PC-9 (cell line): ENCODE measurements around the gene EIF2B5. TPM values are rescaled to one million over a fixed set of nuclear protein-coding genes. Genes with fewer than 3 reads are reported as not detected.

Source experiments
- BruUV-seq: library from RNA; stranded (reverse); fragments of 400-500 nt; replicated peaks from 2 replicates; lab custom pipeline; 2021; lab: Mats Ljungman, UMichigan
- CTCF ChIA-PET: fragments of 300-600 bp; sonication (Branson Sonifier 250); formaldehyde crosslinking; loops from one replicate; lab custom pipeline; 2022; ENCODE audit warnings: antibody characterized with exemption; lab: Charles Lee
- POLR2A ChIA-PET: fragments of 300-600 bp; sonication (Branson Sonifier 250); formaldehyde crosslinking; loops from one replicate; lab custom pipeline; 2022; ENCODE audit warnings: antibody characterized with exemption; ENCODE audit not compliant: unreplicated experiment; lab: Charles Lee
- DNase-seq, 2 experiments: peaks; one replicate each; pipeline versions ENCODE4 v3.0.0 to v3.0.0-alpha.2; 2015 to 2022; ENCODE audit warnings: mixed read lengths in 1 of 2
- H2AFZ ChIP-seq: fragments of 200-600 bp; sonication (generic); 2 replicates; pipeline ENCODE4 v1.8.1; 2017; ENCODE audit warnings: antibody characterized with exemption
- H3F3A ChIP-seq: fragments of 200-600 bp; sonication (generic); 2 replicates; pipeline ENCODE4 v1.8.1; 2017; ENCODE audit warnings: antibody characterized with exemption, mild to moderate bottlenecking, low read depth; ENCODE audit not compliant: insufficient read depth
- H3K27ac ChIP-seq: fragments of 200-600 bp; sonication (generic); 2 replicates; pipeline ENCODE4 v1.6.1; 2016; ENCODE audit warnings: mixed run types
- H3K27me3 ChIP-seq: fragments of 200-600 bp; sonication (generic); 2 replicates; pipeline ENCODE4 v1.6.1; 2016; ENCODE audit warnings: low read depth, mixed run types; ENCODE audit not compliant: insufficient read depth
- H3K36me3 ChIP-seq: fragments of 200-600 bp; sonication (generic); 2 replicates; pipeline ENCODE4 v1.6.1; 2016; ENCODE audit warnings: low read depth, mixed run types
- H3K4me1 ChIP-seq: fragments of 200-600 bp; sonication (generic); replicated peaks from 2 replicates; pipeline ENCODE4 v1.6.1; 2016; ENCODE audit warnings: mixed run types; ENCODE audit not compliant: insufficient read depth
- H3K4me2 ChIP-seq: fragments of 200-600 bp; sonication (generic); 2 replicates; pipeline ENCODE4 v1.6.1; 2017; ENCODE audit warnings: mixed run types
- H3K4me3 ChIP-seq: fragments of 200-600 bp; sonication (generic); 2 replicates; pipeline ENCODE4 v1.6.1; 2016; ENCODE audit warnings: mixed run types
- H3K79me2 ChIP-seq: fragments of 200-600 bp; sonication (generic); 2 replicates; pipeline ENCODE4 v1.6.1; 2017; ENCODE audit warnings: low read depth, mixed run types
- H3K9me2 ChIP-seq: fragments of 200-600 bp; sonication (generic); 2 replicates; pipeline ENCODE4 v1.8.1; 2017; ENCODE audit warnings: mild to moderate bottlenecking; ENCODE audit not compliant: insufficient read depth
- H3K9me3 ChIP-seq: fragments of 200-600 bp; sonication (generic); 2 replicates; pipeline ENCODE4 v1.8.1; 2016; ENCODE audit warnings: low read depth; ENCODE audit not compliant: insufficient read depth
- H4K20me1 ChIP-seq: fragments of 200-600 bp; sonication (generic); 2 replicates; pipeline ENCODE4 v1.8.1; 2017; ENCODE audit not compliant: insufficient read depth
- EZH2 ChIP-seq: fragments of 200-600 bp; sonication (generic); IDR thresholded peaks from 2 replicates; pipeline ENCODE4 v1.8.0; 2017; ENCODE audit warnings: antibody characterized with exemption, low read depth
- intact Hi-C: fragments of 100-400 bp; cut with micrococcal nuclease; formaldehyde crosslinking; loops from one replicate; pipeline ENCODE4 v1.10.0; 2022; ENCODE audit not compliant: unreplicated experiment
- total RNA-seq: library from RNA; stranded (reverse); gene quantifications from 2 replicates; pipeline ENCODE4 v1.2.3, GENCODE V29; 2021
- TF ChIP-seq, protein P1 (sequence below): fragments of 200-600 bp; sonication (generic); conservative IDR thresholded peaks from 2 replicates; pipeline ENCODE4 v1.6.1; 2017; ENCODE audit warnings: mixed run types, antibody characterized with exemption, mild to moderate bottlenecking, moderate library complexity

Gene EIF2B5
- total RNA-seq, 1 experiment from 2014 or later = 54.1 TPM

DNA sequence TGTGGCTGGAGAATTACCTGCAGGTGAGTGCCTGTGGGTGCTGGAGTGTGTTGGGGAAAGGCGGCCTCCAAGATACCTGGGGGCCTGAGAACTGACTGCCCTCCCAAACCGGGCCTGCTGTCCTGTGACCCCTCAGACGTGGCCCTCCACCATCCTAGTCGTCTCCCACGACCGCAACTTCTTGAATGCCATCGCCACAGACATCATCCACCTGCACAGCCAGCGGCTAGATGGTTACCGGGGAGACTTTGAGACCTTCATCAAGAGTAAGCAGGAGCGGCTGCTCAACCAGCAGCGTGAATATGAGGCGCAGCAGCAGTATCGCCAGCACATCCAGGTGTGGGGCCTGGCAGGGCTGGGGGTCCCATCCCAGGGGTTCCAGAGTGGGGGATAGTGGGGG is 54.3 kb downstream of the EIF2B5 start:
- Histone ChIP-seq H4K20me1 (peaks cover 18% of the 10 kb centered on the region), H3K27me3 (no peaks in the 10 kb centered on the region), H3K79me2 (peaks cover 36% of the 10 kb centered on the region), H3K4me2 (no peak overlapping the region), H3F3A (peaks cover 13% of the 10 kb centered on the region), H3K4me3 (no peak overlapping the region), H3K4me1 (peaks cover 17% of the 10 kb centered on the region), H3K36me3 (peaks cover 48% of the 10 kb centered on the region), H3K9me3 (no peaks in the 10 kb centered on the region), H3K9me2 (no peaks in the 10 kb centered on the region), H3K27ac (no peak overlapping the region), H2AFZ (no peak overlapping the region)
- no peak for DNase-seq
- no TSS peak for BruUV-seq
- TF ChIP-seq EZH2 = no peak
- TF ChIP-seq, protein P1, sequence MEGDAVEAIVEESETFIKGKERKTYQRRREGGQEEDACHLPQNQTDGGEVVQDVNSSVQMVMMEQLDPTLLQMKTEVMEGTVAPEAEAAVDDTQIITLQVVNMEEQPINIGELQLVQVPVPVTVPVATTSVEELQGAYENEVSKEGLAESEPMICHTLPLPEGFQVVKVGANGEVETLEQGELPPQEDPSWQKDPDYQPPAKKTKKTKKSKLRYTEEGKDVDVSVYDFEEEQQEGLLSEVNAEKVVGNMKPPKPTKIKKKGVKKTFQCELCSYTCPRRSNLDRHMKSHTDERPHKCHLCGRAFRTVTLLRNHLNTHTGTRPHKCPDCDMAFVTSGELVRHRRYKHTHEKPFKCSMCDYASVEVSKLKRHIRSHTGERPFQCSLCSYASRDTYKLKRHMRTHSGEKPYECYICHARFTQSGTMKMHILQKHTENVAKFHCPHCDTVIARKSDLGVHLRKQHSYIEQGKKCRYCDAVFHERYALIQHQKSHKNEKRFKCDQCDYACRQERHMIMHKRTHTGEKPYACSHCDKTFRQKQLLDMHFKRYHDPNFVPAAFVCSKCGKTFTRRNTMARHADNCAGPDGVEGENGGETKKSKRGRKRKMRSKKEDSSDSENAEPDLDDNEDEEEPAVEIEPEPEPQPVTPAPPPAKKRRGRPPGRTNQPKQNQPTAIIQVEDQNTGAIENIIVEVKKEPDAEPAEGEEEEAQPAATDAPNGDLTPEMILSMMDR = no peak
- ChIA-PET CTCF (no interaction called here), POLR2A (no interaction called here)
- intact Hi-C loops = no loop called here

DNA sequence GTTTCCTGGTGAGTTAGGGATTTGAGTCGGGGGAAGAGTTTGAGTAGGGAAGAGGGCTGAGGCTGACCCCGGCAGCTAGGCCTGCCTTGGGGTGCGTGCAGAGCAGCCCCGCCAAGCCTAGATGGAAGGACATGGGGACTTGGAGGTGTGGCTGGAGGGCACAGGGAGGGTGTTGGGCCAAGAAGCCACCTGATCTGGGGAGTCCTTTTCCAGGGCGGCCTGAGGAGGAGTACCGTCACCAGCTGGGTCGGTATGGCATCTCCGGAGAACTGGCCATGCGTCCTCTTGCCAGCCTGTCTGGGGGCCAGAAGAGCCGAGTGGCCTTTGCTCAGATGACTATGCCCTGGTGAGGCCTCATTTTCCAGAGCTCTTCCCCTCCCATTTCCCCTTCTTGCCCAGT is 57.7 kb downstream of the EIF2B5 start:
- CTCF ChIA-PET = no interaction called here
- H3K36me3 ChIP-seq = peaks cover 53% of the 10 kb centered on the region

DNA sequence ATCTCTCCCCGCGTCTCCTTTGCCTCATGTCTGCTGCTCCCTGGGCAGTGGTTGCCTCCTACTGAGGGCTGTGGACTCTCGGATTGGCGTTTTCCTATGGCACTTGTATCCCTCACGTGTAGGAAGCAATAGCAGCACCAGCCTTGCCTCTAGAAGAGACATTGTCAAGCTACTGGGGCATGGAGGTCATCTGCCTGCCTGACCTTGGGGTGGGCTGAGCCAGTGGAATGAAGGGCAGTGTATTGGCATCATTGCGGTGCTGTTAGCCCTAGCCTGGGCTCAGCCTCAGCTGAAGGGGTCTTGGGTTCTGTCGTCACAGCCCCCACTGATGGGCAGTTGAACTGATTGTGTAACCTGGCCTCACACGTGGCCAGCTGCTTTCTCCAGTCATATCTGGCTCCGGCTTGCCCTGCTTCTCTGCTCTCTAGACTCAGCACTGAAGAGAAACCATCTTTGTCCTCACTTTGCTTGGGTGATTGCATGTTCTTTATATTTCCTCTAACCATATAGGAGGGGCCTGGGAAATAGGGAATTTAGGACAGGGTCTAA is 58.9 kb downstream of the EIF2B5 start:
- no peak for DNase-seq
- no peaks in the 10 kb centered on the region for H3K9me3 ChIP-seq
- no peaks in the 10 kb centered on the region for H3K4me1 ChIP-seq
- no peak overlapping the region for H2AFZ ChIP-seq
- H3K9me2 ChIP-seq = no peaks in the 10 kb centered on the region
- H3K27me3 ChIP-seq = no peaks in the 10 kb centered on the region
- TF ChIP-seq, protein P1 = no peak
- no peak for TF ChIP-seq EZH2
- CTCF ChIA-PET = no interaction called here
- H4K20me1 ChIP-seq = no peaks in the 10 kb centered on the region
- intact Hi-C loops = no loop called here
- H3K36me3 ChIP-seq = peaks cover 44% of the 10 kb centered on the region
- no TSS peak for BruUV-seq
- no peak overlapping the region for H3K4me2 ChIP-seq
- H3F3A ChIP-seq = peaks cover 13% of the 10 kb centered on the region
- H3K79me2 ChIP-seq = peaks cover 6% of the 10 kb centered on the region; the same call in 1 of the 2 replicates
- POLR2A ChIA-PET = no interaction called here
- no peak overlapping the region for H3K27ac ChIP-seq
- H3K4me3 ChIP-seq = no peak overlapping the region

More for the DNA sequence above, 57.7 kb downstream of the EIF2B5 start:
- Histone ChIP-seq H4K20me1 (peaks cover 5% of the 10 kb centered on the region; the same call in 1 of the 2 replicates), H3K4me1 (no peaks in the 10 kb centered on the region), H3F3A (peaks cover 13% of the 10 kb centered on the region), H3K4me3 (no peak overlapping the region), H3K27ac (no peak overlapping the region), H3K4me2 (no peak overlapping the region), H3K9me2 (no peaks in the 10 kb centered on the region), H3K79me2 (peaks cover 17% of the 10 kb centered on the region), H2AFZ (no peak overlapping the region), H3K9me3 (no peaks in the 10 kb centered on the region), H3K27me3 (no peaks in the 10 kb centered on the region)
- DNase-seq = no peak
- intact Hi-C loops = no loop called here
- no peak for TF ChIP-seq EZH2
- TF ChIP-seq, protein P1 = no peak
- BruUV-seq = no TSS peak
- POLR2A ChIA-PET = no interaction called here

Other genes starting within 250 kb of the EIF2B5 start
- gene ABCC5, start 117.5 kb upstream of the EIF2B5 start, total RNA-seq = 133 and 151 TPM in 2 replicates
- not detected in 2 replicates for gene HTR3D, start 103.6 kb upstream of the EIF2B5 start, total RNA-seq
- not detected in 2 replicates for gene HTR3C, start 82.3 kb upstream of the EIF2B5 start, total RNA-seq
- gene HTR3E, start 38.3 kb upstream of the EIF2B5 start, total RNA-seq = not detected in 2 replicates
- 101 and 108 TPM in 2 replicates for gene DVL3, start 20.0 kb downstream of the EIF2B5 start, total RNA-seq
- gene AP2M1, start 39.5 kb downstream of the EIF2B5 start, total RNA-seq = 586 and 606 TPM in 2 replicates
- gene ABCF3, start 50.8 kb downstream of the EIF2B5 start, total RNA-seq = 98.8 and 137 TPM in 2 replicates
- 0.53 and 0.76 TPM in 2 replicates for gene VWA5B2, start 94.2 kb downstream of the EIF2B5 start, total RNA-seq
- 81.1 and 95.1 TPM in 2 replicates for gene ALG3, start 113.6 kb downstream of the EIF2B5 start, total RNA-seq
- gene EEF1AKMT4, start 114.3 kb downstream of the EIF2B5 start, total RNA-seq = 11.7 and 12.1 TPM in 2 replicates
- gene CAMK2N2, start 126.2 kb downstream of the EIF2B5 start, total RNA-seq = 2.2 and 2.6 TPM in 2 replicates
- gene ECE2, start 140.7 kb downstream of the EIF2B5 start, total RNA-seq = not detected in 2 replicates
- gene PSMD2, start 163.9 kb downstream of the EIF2B5 start, total RNA-seq = 521 and 788 TPM in 2 replicates
- gene EIF4G1, start 179.2 kb downstream of the EIF2B5 start, total RNA-seq = 657 and 721 TPM in 2 replicates
- 25.5 and 28.2 TPM in 2 replicates for gene FAM131A, start 202.2 kb downstream of the EIF2B5 start, total RNA-seq
- 27.1 and 33.0 TPM in 2 replicates for gene CLCN2, start 226.2 kb downstream of the EIF2B5 start, total RNA-seq
- 153 and 167 TPM in 2 replicates for gene POLR2H, start 226.4 kb downstream of the EIF2B5 start, total RNA-seq
- gene THPO, start 242.8 kb downstream of the EIF2B5 start, total RNA-seq = not detected in 2 replicates
- not detected in 2 replicates for gene CHRD, start 244.7 kb downstream of the EIF2B5 start, total RNA-seq